Measurements from ENCODE around the gene TBC1D7.

The TBC1D7 gene

GRCh38 chr6:13367396-13367795 is 39.1 kb upstream of the TBC1D7 start:
- Mint-ChIP-seq H3K27me3 (no peaks in the 10 kb centered on the region), H3K27ac (no peak overlapping the region), H3K4me3 (no peak overlapping the region), H3K9me3 (no peaks in the 10 kb centered on the region), H3K4me1 (ENCODE audit: low read depth in 2 of 2) (no peaks in the 10 kb centered on the region), H3K36me3 (ENCODE audit: insufficient read depth) (peaks cover 6% of the 10 kb centered on the region)
- ATAC-seq (replicated peaks) (no peak), DNase-seq (no peak)

GRCh38 chr6:13365320-13365719 is 37.0 kb upstream of the TBC1D7 start:
- Mint-ChIP-seq H3K27me3 (no peaks in the 10 kb centered on the region), H3K4me3 (no peak overlapping the region), H3K4me1 (ENCODE audit: low read depth in 2 of 2) (peaks cover 0 to 1% of the 10 kb centered on the region in 2 donors), H3K36me3 (ENCODE audit: insufficient read depth) (peaks cover 6% of the 10 kb centered on the region), H3K27ac (no peak overlapping the region), H3K9me3 (no peaks in the 10 kb centered on the region)
- ATAC-seq (replicated peaks) (no peak), DNase-seq (no peak)

- no peak overlapping the region for H3K27ac Mint-ChIP-seq
Observed at GRCh38 chr6:13364842-13365241, 36.5 kb upstream of the TBC1D7 start.

GRCh38 chr6:13362412-13362811 is 34.1 kb upstream of the TBC1D7 start:
- peaks cover 5% of the 10 kb centered on the region in 2 donors for H3K4me1 Mint-ChIP-seq (ENCODE audit: low read depth in 2 of 2)
- DNase-seq, result no peak

More at GRCh38 chr6:13364842-13365241, 36.5 kb upstream of the TBC1D7 start:
- Mint-ChIP-seq H3K9me3 (no peaks in the 10 kb centered on the region), H3K27me3 (no peaks in the 10 kb centered on the region), H3K4me1 (ENCODE audit: low read depth in 2 of 2) (peaks cover 0 to 1% of the 10 kb centered on the region in 2 donors), H3K36me3 (ENCODE audit: insufficient read depth) (peaks cover 6% of the 10 kb centered on the region), H3K4me3 (no peak overlapping the region)
- DNase-seq (no peak), ATAC-seq (replicated peaks) (no peak)

GRCh38 chr6:13360671-13361540 is 32.6 kb upstream of the TBC1D7 start:
- Mint-ChIP-seq H3K27me3 (no peaks in the 10 kb centered on the region), H3K27ac (no peak overlapping the region), H3K36me3 (ENCODE audit: insufficient read depth) (peaks cover 6% of the 10 kb centered on the region), H3K4me3 (no peak overlapping the region), H3K4me1 (ENCODE audit: low read depth in 2 of 2) (peaks cover 14 to 17% of the 10 kb centered on the region in 2 donors), H3K9me3 (no peaks in the 10 kb centered on the region)
- ATAC-seq (replicated peaks) (no peak), DNase-seq (no peak)

More at GRCh38 chr6:13362412-13362811, 34.1 kb upstream of the TBC1D7 start:
- Mint-ChIP-seq H3K4me3 (no peak overlapping the region), H3K27ac (no peak overlapping the region), H3K27me3 (no peaks in the 10 kb centered on the region), H3K9me3 (no peaks in the 10 kb centered on the region), H3K36me3 (ENCODE audit: insufficient read depth) (peaks cover 6% of the 10 kb centered on the region)
- ATAC-seq (replicated peaks), result no peak

- Mint-ChIP-seq H3K36me3 (ENCODE audit: insufficient read depth) (peaks cover 3% of the 10 kb centered on the region), H3K27me3 (no peaks in the 10 kb centered on the region), H3K4me1 (ENCODE audit: low read depth in 2 of 2) (peaks cover 29 to 33% of the 10 kb centered on the region in 2 donors), H3K9me3 (no peaks in the 10 kb centered on the region), H3K4me3 (no peak overlapping the region), H3K27ac (no peak overlapping the region)
- DNase-seq, result no peak
- ATAC-seq (replicated peaks), result no peak
Observed at GRCh38 chr6:13359287-13359686, 30.9 kb upstream of the TBC1D7 start.

GRCh38 chr6:13358511-13358910 is 30.2 kb upstream of the TBC1D7 start:
- Mint-ChIP-seq H3K27ac (peak overlapping the region; percentile 10 to 38), H3K36me3 (ENCODE audit: insufficient read depth) (peaks cover under 1% of the 10 kb centered on the region), H3K4me1 (ENCODE audit: low read depth in 2 of 2) (peaks cover 33 to 38% of the 10 kb centered on the region in 2 donors), H3K9me3 (no peaks in the 10 kb centered on the region), H3K4me3 (no peak overlapping the region), H3K27me3 (no peaks in the 10 kb centered on the region)
- DNase-seq (no peak), ATAC-seq (replicated peaks) (no peak)

GRCh38 chr6:13357551-13358075 is 29.3 kb upstream of the TBC1D7 start:
- no peak for ATAC-seq (replicated peaks)
- Mint-ChIP-seq H3K27me3 (no peaks in the 10 kb centered on the region), H3K4me1 (ENCODE audit: low read depth in 2 of 2) (peaks cover 35 to 40% of the 10 kb centered on the region in 2 donors), H3K4me3 (no peak overlapping the region), H3K27ac (peak overlapping the region in 1 of 2 donors; percentile 90), H3K36me3 (ENCODE audit: insufficient read depth) (no peaks in the 10 kb centered on the region), H3K9me3 (no peaks in the 10 kb centered on the region)
- DNase-seq, result no peak

GRCh38 chr6:13355999-13356785 is 27.9 kb upstream of the TBC1D7 start:
- H3K27ac Mint-ChIP-seq, result peak overlapping the region; percentile 90 to 94
- peak overlapping the region; percentile 77 to 86 for H3K4me3 Mint-ChIP-seq
- H3K4me1 Mint-ChIP-seq (ENCODE audit: low read depth in 2 of 2), result peaks cover 35 to 40% of the 10 kb centered on the region in 2 donors
- H3K27me3 Mint-ChIP-seq, result no peaks in the 10 kb centered on the region
- DNase-seq, result peak; percentile 9 to 17 (median 17)
- no peaks in the 10 kb centered on the region for H3K9me3 Mint-ChIP-seq
- peak; percentile 90 for ATAC-seq (replicated peaks)
- no peaks in the 10 kb centered on the region for H3K36me3 Mint-ChIP-seq (ENCODE audit: insufficient read depth)

GRCh38 chr6:13355043-13355945 is 27.0 kb upstream of the TBC1D7 start:
- Mint-ChIP-seq H3K27ac (peak overlapping the region; percentile 90 to 94), H3K9me3 (no peaks in the 10 kb centered on the region), H3K36me3 (ENCODE audit: insufficient read depth) (no peaks in the 10 kb centered on the region), H3K27me3 (no peaks in the 10 kb centered on the region), H3K4me1 (ENCODE audit: low read depth in 2 of 2) (peaks cover 34 to 40% of the 10 kb centered on the region in 2 donors), H3K4me3 (peak overlapping the region; percentile 77 to 86)
- ATAC-seq (replicated peaks) (peak; percentile 79), DNase-seq (no peak)

GRCh38 chr6:13354331-13355042 is 26.1 kb upstream of the TBC1D7 start:
- DNase-seq (no peak), ATAC-seq (replicated peaks) (no peak)
- H3K27ac Mint-ChIP-seq, result peak overlapping the region; percentile 90 to 94
- no peaks in the 10 kb centered on the region for H3K27me3 Mint-ChIP-seq
- peak overlapping the region; percentile 77 to 86 for H3K4me3 Mint-ChIP-seq
- no peaks in the 10 kb centered on the region for H3K9me3 Mint-ChIP-seq
- no peaks in the 10 kb centered on the region for H3K36me3 Mint-ChIP-seq (ENCODE audit: insufficient read depth)
- peaks cover 34 to 40% of the 10 kb centered on the region in 2 donors for H3K4me1 Mint-ChIP-seq (ENCODE audit: low read depth in 2 of 2)

GRCh38 chr6:13352165-13352564 is 23.8 kb upstream of the TBC1D7 start:
- Mint-ChIP-seq H3K27ac (no peak overlapping the region), H3K4me3 (no peak overlapping the region), H3K4me1 (ENCODE audit: low read depth in 2 of 2) (peaks cover 30 to 34% of the 10 kb centered on the region in 2 donors), H3K9me3 (no peaks in the 10 kb centered on the region), H3K36me3 (ENCODE audit: insufficient read depth) (no peaks in the 10 kb centered on the region), H3K27me3 (no peaks in the 10 kb centered on the region)
- DNase-seq, result no peak
- no peak for ATAC-seq (replicated peaks)
